Hepatic stellate cell (primary cell): ENCODE data around the gene AGER.
"Not testable (repeated sequence)": the region's sequence is repeated elsewhere in the genome, so short reads cannot be mapped to it uniquely, and the experiment has no call there.

Experiments used
- DNase-seq: peaks from one replicate; pipeline ENCODE4 v3.0.0; 2011; ENCODE audit warnings: low spot score

AGER gene

DNA sequence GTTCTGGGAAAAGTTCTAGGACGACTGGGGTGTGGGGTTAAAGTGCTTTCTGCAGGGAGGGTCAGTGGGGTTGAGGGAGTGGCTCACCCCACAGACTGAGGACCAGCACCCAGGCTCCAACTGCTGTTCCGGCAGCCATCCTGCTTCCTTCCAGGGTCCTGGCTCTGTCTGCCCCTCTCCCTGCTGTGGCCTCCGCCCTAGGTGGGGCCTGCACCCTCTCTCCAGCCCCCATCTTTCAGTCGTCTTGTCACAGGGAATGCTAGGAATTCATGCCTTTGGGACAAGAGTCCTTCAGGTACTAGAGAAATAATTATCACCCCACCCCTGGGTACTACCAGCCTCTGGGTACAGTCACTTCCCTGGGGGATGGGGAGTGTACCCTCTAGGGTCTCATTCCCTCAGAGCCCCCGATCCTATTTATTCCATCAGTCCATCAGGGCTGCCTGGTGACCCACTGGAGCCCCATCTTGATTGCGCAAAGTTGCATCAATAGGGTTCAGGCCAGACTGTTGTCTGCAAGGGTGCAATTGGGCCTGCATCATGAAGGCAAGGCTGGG lies at the start of gene AGER:
Gene AGER (minus strand): TSS at position 170 of the 557 bp plus-strand sequence. CDS start 31 bp downstream, at position 139.
- no peak for DNase-seq

DNA sequence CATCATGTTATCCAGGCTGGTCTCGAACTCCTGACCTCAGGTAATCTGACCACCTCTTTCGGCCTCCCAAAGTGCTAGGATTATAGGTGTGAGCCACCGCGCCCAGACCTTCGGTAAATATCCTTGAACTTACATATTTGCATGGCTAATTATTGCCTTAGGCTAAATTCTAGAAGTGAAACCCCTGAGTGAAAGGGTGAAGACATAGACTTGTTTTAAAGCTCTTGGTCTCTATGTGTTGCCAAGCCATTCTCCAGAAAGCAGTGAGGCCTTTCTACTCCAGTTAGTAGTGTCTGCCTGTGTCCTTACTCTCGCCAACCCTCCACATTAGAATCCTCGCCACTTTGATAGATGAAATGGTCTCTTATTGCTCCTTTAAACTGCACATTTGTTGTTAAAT lies 42.4 kb upstream of the AGER start:
- no peak for DNase-seq

DNA sequence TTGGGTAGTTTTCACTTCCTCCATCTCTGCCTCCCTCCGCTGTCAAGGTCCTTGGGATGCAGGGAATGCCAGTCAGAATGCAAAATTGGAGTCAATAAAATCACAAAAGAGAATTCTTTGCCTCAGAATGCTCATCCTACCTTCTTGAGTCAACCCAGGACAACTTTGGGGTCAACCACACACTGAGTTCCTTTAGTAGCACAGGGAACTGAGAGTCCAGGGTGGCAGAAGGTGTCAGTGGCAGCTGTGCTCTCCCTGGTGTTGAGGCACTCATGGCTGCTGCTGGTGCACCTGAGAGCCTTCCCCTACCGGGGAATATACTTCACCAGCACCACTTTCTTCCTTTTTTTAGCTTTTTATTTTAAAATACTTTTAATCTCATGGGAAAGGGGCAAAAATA lies 40.6 kb upstream of the AGER start:
- DNase-seq, result no peak

DNA sequence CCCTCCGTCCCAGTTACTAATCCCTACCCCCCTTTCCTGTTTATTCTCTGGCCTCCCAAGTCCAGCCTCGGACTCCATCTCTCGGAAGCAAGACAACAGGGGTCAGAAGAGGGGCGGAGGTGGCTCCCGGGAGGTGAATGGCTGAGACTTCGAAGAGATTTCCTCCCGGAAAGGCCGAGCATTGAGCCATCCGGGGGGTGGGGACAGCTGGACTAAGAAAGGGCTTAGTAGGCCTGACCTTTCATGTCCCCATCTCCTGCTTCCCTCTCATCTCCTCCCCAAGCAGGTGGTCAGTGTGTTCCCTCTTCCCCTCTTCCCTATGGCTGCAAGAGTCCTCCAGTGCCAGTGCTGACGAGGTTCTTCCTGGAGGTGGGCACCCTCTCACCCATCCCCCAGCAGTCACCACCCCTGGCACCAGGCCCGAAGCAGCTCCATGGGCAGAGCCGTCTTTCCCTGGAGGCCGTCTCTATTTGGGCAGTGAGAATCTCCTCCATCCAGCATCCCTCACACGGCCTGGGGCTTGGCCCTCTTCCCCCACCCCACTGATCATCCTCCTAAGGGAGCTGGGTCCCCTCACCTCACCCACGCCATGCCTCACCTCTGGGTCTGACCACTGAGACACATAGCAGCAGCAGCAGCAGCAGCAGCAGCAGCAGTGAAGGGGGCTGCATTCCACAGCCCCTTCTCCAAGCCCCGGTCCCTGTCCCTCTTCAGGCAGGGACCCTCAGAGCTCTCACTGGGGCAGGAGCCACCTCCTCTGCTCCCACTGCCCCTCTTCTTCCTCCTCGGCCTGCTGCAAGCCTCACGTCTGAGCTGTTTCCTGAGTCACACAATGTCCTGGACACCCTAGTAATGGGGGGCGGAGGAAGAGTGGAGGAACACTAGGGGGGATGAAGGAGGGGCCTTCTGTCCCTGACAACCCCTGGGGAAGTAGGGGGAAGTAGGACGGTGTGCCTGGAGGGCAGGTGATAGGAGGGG lies 39.5 kb upstream of the AGER start, which contains the start of gene NOTCH4:
Gene NOTCH4 (minus strand): TSS at position 810 of the 978 bp plus-strand sequence. CDS start 139 bp downstream, at position 671.
- no peak for DNase-seq

DNA sequence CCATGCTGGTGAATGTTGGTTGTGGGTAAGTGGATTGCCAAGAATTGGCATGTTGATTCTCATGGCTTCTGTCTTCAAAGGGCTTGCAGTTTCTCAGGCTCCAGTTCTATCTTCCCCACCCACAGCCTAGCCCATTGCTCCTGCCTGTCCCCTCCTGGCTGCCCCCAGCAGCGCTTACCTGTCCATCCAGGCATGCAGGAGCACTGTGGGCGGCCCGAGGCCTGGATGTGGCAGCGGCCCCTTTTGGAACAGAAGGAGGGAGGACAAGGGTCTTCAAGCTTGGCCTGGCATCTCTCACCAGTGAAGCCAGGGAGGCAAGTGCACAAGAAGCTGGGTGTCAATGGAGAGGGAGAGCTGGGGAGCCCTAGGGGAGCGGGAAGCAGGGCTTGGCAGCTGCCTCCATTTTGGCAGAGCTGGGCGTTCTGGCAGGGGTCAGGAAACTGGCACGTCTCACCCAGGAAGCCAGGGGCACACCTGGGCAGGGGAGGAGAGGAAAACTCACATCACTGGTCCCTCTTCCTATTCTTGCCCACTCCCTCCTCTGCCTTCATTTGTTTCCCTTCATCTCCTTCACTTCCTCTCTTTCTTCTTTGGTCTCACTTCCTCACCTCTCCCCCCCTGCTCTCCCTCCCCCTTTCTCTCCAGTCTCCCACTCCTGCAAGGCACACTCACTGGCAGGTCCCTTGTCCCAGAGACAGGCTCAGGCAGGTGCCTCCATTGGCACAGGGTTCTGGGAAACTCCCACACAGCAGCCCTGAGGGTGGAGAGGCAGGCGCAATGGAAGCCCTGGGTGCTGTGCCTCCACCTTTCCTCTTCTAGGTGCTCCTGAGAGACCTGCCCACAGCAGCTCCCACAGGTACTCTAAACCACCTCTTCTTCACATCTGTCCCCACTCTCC lies 38.5 kb upstream of the AGER start:
- no peak for DNase-seq

DNA sequence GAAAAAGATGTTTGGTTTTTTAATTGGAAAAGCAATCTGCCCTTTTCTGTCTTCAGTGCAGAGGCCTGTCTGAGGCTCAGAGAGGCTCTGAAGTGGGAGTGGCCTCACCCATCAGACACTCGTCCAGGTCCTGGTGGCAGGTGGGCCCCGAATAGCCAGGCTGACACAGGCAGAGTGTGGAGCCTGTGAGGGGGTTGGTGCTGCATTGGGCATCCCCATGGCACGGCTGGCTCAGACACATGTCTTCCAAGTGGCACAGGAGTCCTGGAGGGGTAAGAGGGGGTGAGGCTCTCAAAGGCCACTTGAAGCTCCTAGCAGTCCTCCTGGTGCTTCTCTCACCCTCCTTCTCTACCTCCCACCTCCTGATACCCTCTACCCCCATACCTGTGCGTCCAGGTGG lies 36.0 kb upstream of the AGER start:
- DNase-seq, result no peak

DNA sequence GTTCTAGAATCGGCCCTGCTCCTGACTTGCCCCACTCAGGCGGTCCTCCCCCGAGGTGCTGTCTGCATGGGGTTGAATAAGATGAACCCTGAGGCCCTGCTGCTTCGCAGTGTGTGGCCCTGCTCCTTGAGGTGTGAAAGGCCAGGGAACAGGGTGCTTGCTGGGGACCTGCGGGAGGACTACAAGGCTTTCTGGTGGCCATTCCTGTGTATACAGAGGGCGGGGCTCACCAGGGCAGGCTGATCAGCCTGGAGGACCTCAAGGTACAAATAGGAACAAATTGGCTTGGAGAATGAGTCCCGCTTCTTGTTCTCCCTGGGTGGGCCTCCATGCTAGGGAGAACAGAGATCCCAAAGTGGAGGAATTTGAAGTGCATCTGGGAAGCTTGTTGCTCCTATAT lies 34.1 kb upstream of the AGER start:
- no peak for DNase-seq

DNA sequence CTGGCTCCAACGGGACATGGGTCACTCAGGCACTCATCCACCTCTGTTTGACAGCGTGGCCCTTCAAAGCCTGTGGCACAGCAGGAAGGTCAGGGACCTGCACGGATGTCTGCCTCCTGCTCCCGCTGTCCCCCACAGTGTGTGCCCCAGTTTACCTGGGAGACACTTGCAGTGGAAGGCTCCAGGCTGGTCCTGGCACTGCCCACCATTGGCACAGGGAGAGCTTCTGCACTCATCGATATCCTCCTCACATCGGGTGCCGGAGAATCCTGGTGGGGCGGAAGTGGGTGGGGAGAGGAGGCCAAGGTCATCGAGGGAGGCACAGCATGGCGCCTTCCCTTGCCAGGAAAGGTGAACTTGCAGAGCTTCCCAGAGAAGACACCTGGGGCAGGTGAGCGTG lies 32.9 kb upstream of the AGER start:
- no peak for DNase-seq

DNA sequence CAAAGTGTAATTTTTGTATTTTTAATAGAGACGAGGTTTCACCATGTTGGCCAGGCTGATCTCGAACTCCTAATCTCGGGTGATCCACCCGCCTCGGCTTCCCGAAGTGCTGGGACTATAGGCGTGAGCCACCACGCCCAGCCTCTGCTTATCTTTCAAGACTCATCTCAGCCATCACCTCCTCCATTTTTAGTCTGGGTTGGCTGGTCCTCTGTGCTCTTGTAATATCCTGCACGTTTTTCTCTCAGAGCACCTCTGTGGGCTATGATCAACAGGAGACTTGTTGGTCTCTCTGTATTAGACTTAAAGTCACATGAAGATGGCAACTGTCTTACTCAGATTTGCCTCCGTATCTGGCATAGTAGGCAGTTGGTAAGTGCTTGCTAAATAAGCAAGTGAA lies 32.2 kb upstream of the AGER start:
- DNase-seq, result no peak

DNA sequence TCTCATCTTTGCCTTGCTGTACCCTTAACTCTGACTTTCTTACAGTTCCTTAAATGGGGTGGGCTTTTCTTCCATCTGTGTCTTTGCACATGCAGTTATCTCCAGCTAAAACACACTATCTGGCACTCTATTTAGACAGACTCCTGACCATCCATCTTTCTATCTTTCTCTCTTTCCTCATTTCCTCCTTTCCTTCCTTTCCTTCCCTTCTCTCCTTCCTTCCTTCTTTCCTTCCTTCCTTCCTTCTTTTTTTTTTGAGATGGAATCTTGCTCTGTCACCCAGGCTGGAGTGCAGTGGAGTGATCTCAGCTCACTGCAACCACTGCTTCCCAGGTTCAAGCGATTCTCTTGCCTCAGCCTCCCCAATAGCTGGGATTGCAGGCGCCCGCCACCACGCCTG lies 31.6 kb upstream of the AGER start:
- DNase-seq, result no peak

DNA sequence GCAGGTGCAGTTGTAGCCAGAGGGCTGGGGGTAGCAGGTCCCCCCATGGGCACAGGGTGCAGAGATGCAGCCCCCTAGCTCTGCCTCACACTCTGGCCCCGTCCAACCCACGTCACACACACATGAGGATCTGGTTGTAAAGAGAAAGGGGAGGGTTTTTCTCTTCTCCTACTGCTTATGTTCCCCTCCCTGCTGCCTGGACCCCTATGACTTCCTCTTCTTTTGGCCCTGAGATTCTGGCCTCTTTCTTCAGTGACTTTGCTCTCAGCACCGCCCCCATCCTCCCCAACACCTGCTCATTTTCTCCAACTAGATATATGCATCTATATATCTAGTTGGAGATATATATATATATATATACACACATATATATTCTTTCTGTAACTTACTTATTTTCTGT lies 30.1 kb upstream of the AGER start:
- no peak for DNase-seq

DNA sequence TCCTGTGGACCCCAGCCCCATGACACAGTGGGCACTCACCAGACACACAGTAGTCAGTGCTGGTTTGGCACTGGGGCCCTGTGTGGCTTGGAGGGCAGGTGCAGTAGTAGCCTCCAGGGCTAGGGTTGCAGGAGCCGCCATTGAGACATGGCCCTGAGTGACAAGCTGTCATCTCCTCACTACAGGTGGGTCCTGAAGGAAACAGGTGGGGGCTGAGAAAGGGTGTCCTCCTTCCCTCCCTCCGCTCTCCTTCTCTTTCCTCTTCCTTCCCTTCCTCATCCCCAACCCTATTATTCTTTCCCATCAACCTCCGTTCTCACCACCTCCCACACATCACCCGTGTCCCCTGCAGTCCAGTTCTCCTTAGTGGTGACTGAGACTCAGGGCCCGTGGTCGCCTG lies 29.6 kb upstream of the AGER start:
- no peak for DNase-seq

DNA sequence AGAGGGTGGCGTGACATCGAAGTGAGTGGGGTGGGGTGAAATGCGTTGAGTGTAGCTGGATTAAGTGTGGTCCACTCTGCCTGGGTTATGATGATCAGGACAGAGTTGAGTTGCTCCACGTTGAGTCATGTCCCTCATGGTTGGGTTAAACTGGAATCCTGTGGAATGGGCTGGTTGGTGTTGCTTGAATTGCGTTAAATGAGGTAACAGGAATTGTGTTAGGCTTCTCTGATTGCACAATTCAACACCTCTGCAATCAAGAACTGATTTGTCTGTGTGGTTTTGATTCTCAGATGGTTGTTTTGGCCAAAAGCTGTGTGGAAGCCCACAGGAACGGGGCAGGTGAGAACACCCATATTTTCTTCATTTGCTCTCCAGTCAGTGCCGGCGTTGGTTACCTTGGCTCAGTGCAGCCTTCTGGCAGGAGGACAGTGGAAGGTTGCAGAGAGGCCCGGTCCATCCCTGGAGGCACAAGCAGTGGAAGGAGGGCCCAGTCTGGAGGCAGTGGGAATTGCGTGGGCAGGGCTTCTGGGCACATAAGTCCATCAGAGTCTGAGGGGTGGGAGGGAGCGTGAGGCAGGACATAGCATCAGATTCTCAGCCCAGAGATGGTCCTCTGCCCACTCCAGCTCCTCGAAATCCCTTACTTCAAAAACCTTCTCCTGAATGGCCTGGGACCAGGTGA lies 28.2 kb upstream of the AGER start:
- no peak for DNase-seq

DNA sequence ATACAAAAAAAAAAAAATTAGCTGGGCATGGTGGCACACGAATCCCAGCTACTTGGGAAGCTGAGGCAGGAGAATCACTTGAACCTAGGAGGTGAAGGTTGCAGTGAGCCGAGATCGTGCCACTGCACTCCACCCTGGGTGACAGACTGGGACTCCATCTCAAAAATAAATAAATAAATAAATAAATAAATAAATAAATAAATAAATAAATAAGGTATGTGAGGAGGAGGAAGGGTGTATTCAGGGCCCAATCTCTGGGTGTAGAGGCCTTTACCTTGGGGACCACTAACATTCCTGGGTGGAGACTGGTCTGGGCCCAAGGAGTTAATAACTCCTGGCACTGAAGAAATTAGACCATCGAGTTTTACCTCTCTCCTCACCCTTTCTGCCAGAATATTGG lies 27.4 kb upstream of the AGER start:
- not testable (repeated sequence) for DNase-seq

DNA sequence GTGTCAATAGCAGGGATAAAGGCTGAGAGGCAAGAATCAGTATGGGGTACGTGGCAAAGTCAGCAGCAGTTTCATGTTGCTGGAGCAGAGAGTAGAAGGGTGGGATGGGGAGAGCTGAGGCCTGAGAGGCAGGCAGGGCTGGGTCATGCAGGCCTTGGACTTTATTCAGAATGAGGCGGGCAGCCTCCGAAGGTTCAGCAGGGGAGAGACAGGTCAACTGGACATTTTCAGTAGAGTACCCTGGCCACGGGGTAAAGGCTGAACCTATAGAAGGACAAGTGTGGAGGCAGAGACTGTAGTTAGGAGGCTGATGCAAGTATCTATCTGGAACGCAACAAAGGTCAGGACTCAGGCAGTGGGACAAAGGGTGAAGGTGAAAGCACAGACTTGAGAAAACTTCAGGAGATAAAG lies 26.1 kb upstream of the AGER start:
- DNase-seq, result no peak

DNA sequence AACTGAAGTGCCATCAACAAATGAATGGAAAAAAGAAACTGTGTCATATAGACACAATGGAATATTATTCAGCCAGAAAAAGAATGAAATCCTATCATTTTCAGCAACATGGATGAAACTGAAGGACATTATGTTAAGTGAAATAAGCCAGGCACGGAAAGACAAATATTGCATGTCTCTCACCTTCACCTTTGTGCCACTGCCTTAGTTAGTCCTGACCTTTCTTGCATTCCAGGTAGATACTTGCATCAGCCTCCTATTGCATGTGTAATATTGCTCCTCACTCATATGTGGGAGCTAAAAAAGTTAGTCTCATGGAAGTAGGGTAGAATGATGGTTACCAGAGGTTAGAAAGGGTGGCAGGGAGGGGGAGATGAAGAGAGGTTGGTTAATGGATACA lies 24.9 kb upstream of the AGER start:
- DNase-seq, result no peak

DNA sequence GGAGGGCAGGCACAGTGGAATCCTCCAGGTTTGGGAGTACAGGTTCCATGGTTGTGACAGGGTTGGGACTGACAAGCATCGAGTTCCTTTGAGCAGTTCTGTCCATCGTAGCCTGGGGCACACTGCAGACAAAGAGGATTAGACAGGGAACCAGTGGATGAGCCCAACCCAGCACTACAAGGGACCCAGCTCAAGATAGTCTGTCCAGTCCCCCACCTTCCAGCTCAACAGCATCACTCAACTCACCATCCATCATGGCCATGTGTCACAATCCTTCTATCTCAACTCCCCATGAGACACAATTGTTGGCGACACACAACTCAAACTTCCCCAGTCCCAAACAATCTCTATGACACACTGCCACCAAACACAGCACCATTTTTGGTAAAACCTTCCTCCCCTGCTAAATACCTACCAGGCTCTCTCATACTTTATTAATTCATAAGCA lies 20.2 kb upstream of the AGER start:
- DNase-seq, result no peak

DNA sequence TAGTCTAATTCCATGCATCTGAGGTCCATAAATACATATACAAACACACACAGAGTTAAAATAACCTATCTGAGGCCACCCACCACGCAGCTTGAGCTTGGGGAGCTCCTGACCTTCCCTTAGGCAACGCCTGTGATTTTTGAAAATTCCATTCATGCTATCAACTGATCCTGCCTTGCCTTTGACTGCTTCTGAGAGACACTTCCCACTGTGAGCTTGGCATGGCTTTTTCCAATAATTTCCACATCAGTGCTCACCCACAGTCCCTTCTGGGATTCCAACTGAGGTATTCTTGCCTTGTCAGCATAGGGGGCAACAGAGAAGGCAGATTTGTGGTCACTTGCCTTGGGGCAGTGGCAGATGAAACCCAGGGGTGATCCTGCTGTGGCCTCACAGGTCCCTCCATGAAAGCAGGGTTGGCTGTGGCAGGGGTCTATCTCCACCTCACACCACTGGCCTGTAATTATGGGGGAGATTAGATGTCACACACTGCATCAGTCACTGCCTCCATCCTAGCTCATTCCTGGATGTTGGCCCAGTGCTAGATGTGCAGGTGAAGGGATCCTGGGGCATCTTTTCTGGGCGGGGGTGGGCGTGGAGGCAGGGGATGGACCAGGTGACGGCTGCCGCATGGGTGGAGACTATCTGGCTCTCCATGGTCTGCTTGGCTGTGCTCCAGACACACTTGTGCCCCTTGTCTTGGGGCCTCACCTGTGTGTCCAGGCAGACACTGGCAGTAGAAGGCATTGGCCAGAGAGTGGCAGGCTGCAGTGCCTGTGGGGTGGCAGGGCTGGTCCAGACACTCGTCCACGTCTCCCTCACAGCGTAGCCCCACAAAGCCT lies 19.6 kb upstream of the AGER start:
- DNase-seq, result no peak

DNA sequence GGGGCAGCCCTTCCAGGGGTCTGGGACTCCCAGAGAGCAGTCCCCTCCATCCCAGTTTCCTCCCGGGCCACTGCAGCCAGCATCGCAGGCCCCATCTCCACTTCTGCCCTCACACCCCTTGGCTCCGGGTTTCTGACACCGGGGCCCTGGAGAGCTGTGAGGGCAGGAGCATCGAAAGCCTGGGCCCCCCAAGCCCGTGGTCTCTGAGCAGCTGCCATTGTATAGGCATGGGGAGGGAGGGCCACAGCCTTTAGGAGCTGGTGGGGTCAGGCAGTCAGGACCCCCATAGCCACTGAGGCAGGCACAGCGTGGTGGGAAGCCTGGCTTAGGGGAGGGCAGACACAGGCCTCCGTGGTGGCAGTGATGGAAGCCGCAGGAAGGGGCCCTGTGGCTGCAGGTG lies 18.1 kb upstream of the AGER start:
- DNase-seq, result no peak

DNA sequence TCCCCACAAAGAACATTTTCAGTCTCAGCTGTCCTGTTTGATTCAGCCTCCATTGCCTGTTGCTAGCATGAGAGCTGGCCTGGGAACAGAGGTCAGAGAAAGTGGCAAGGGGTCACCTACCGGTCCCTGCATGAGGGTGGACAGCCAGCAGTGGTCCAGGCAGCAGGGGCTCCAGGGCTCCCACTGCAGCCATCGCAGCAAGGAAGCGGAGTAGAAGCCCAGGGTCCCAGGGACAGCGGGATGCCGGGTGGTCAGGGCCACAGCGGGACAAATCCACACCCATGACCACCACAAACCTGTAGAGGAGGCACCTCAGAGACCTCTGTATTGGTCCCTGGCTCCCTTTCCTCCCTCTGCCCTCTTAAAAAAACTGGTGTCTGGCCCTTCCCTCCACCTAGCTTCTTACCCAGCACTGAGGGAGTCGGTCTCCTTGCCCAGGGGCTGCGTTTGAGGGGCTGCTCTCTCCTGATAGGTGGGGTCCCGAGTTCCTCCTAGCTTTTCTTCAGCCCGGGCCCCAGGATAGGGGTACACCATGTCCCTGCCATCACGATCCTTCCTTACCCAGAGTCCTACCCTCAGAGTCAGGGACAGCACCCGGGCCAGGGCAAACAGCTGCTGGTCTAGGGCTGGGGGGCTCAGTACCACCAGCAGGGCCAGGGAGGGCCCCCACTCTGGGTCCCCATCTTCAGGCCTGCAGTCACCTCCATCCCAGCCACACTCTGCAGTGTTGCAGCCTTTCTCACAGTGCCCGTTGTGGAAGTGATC lies 16.8 kb upstream of the AGER start:
- DNase-seq, result no peak
